HS-5 (cell line): ENCODE measurements around the gene AXL.
"Not testable (repeated sequence)": the region's sequence is repeated elsewhere in the genome, so short reads cannot be mapped to it uniquely, and the experiment has no call there.

ENCODE experiments used
- DNase-seq: peaks from one replicate; pipeline ENCODE4 v3.0.0-alpha.2; 2012; ENCODE audit warnings: low read depth

The AXL gene

DNA sequence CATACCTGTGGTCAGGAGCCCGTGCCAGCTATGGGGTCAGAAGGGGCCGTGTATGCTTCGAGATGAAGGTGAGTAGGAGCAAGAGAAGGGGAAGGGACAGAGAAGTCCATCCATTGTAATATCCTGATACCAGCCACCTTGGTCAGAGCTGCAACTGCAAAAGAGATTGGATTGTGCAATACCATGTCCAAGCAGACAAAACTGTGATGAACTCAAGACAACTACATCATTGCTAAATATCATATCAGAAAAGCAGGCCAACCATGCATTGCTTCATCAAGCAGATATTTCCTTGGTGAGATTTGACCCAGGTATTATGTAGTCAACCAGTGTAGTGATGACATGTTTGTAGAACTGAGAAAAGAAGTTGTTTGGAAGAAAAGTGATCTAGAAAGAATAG is 57.2 kb downstream of the AXL start:
- DNase-seq: no peak

DNA sequence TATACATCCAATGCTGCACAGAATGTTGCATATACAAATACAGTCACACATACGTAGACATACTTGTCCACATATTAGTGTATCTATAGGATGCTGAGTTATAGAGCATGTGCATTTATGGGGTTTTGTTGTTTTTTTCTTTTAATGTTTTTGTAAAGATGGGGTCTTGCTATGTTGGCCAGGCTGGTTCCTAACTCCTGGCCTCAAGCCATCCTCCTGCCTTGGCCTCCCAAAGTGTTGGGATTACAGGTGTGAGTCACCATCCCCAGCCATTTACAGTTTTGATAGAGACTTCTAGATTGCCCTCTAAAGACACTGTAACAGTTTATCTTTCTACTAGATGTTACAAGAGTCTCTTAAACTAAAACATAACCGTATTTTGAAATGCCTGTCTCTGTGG is 59.5 kb downstream of the AXL start:
- no peak for DNase-seq

DNA sequence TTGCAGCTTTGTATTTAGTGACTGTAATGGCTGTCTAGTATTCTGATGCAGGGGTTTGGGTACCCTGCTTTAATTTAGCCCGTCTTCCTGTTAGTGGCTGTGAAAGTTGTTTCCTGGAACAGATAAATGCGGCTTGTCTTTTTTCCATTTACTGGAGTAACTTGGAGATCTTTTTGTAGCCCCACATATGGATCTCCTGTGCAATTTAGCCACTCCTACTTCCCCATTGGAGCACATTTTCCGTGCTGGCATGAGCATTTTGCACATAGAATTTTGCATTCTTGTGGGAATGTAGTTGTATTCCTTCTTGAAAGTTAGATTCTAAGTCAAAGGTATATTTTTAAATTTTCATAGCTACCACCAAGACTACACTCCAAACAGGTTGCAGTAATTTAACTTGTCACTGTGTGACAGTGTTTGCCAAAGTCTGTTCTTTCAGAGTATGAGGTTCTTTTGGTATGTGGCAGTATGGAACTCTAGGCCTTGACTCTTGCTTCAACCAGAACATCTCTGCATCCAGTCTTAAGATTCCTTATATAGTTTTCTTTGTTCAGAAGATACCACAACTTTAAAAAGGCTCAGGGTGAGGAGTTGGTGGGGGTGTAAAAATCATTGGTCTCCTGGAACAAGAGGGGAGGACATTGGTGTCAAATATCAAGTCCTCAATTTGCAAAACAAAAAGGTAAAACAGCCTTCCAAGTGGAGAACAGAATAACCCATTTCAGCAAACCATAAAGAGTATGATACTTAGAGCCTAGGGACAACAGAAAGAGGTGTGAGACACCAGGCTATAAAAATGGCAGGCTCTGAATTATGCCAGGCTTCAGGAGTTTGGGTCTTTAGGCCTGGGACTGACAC is 69.9 kb downstream of the AXL start:
- no peak for DNase-seq

DNA sequence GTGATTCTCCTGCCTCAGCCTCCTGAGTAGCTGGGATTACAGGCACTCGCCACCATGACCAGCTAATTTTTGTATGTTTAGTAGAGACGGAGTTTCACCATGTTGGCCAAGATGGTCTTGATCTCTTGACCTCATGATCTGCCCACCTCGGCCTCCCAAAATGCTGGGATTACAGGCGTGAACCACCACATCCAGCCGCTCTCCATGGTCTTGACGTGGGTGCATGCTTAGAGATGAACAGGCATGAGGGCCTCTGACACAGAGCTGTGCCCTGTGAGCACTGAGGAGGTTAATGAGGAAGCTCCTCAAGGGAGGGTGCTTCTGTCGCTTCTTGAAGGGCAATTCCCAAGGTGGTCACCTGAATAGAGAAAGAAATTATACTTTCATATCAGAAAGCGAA is 70.8 kb downstream of the AXL start:
- DNase-seq: not testable (repeated sequence)

DNA sequence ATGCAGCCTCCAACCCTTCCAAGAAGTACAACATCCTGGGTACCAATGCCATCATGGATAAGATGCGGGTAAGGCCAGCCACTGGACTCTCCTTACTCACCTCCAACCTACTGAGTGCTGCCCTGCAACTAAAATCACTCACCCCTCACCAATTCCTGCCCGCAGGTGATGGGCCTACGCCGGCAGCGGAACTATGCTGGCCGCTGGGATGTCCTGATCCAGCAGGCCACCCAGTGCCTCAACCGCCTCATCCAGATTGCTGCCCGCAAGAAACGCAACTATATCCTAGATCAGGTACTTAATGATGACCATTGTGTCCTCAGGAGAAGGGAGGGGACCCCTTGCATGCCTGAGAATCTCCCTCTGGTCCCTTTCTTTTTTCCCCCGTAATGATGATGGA is 75.4 kb downstream of the AXL start:
- no peak for DNase-seq

DNA sequence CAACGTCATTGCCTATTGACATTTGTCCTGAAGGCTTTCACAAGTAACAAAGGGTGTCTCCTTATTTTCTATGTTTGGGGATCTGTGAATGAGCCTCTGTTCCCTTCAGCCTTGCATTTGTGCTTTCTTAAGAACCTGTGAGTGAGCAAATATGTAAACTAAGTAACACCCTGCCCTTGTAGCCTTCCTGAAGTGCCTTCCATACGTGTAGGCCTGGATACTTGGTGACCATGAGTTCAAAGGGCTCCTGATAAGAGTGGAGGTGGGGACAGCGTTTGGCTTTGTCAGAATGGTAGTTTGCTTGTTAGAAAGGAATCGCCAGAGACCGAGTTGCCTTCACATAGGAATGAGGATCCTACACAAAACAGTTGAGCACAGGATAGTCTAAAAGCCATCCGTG is 76.5 kb downstream of the AXL start:
- no peak for DNase-seq

DNA sequence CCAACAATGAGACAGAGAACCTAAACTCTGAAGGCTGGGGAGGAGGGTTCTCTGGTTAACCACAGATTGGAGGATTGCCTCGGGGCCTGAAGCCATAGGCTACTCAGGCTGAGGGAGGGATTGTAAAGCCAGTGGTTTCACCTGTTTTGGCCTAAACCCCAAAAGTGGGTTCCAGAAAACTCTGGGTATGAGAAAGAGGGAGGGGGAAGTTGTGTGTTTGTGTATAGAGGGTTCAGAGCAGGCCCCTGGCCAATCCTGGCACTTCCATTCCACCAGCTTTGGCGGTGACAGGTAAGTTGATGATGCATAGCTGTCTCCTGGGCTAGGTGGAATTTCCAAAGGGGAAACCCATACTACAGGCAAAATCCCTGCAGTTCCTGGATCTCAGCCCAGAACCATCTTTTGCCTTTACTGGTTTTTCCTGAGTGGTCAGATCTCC is 77.4 kb downstream of the AXL start:
- DNase-seq: no peak

DNA sequence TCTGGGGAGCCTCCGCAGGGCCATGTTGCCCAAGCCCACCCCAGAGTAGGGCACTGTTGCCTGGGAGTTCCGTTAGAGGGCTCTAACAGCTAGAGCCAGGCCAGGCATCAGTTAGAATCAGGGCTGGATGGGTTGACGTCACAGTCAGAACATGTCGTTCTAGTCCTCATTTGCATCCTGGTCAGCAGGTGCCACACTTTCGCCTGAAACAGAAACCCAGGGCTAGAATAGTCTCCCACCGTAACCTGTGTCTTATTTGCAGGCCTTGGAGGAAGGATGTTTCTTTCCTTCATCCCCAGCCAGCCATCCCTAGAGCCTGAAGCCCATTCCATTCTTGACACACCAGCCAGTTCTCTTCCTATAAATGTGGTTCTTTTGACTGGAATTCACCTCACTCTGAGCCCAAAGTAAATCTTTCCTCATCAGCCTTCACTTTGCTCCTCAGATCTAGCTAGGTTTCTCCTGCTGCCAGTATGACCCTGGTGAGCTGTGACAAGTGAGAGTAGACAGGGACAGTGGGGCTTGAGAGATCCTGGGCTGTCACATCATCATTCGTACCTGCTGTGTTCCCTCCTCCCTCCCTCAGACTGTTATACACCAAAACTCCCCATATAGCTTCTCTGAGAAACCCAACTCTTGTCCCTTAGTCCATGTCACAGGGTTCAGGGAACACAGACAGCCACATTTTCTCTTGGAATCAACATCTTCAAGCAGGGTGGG is 78.8 kb downstream of the AXL start:
- no peak for DNase-seq

DNA sequence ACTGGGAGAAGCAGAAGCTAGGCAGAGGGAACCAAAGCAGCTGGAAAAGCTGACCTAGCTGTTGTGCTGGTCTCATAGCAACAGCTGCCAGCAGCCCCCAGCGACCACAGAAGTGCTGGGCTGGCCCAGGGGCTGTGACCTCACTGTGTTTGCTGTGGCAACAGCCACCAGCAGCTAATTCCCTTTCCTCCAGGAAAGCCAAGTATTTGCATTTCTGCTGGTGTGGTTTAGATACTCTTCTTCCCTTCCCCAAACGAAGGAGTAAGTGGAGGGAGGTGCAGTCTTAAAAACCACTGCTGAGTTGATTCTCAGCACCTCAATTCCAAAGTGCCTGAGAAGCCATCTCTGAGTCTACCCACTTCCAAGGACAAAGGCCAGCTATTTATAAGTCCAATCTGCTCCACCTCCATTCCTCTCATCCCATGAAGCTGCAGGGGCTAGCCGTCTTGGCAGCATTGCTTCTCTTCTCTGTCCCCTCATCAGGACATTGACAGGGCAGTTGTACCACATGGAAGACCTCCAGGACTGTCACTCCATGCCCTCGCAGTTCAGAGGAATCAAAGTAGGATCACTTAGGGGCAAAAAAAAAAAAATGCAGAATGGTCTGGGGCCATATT is 79.4 kb downstream of the AXL start:
- no peak for DNase-seq

DNA sequence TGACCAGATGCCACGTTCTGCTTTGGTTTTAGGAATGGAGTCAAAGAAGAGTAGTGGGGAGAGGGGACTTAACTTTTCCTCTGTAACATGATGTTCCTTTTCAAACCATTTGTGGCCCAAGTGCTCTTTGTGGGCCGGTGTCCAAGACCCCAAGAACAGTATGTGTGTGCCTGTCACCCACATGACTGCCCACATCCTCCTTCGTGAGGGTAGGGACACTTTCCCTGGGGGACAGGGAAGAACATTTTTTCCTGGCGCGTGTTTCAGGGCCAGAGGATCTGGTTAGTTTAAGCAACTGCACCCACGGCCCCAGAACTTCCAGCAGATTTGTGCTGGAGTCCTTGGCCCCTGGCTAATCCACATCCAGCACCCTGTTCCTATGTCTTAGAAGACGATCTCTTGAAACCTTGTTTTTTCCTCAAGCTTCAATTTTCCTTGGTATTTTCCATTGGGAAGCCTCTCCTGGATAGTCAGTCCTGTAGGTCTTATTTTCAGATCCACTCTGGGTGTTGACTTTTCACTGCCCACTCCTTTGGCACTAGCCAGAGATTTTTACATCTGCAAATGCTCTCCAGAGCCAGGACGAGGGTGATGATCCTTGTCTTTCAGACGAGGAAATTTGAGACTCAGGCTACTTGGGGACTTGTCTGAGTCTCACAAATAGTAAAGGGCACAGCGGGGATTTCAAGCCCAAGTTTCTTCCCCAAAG is 80.2 kb downstream of the AXL start:
- no peak for DNase-seq

DNA sequence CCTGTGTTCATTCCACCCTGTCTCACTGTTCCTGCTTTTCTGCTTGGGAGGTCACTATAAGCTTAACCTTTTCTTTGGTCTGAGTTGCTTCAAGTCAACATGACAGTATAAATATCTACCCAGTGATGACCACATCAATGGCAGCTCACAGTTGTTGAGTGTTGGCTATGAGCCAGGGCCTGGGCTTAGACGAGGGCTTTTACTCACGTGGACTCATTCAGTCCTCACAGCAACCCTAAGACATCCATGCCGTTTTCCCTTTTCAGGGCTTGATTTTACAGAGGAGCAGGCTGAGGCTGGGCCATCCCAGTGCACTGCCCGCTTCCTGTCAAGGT is 80.7 kb downstream of the AXL start:
- DNase-seq: no peak

DNA sequence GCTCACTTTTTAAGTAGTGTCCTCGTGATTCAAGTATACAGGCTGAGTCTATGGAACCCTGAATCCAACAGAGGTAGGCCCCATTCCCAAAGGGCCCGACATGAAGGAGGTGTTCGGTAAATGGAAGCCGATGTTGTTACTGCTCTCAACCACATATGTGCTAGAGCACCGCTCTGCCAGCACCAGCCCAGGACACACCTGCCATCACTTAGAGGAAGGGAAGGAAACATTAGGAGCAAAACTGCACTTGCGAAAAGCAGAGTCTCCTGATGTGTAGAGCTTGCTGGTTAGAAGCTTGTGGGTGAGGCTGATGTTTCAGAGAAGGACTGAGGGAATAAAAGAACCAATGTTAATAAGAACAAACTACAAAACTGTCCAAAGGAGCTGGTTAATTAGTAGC is 81.5 kb downstream of the AXL start:
- DNase-seq: no peak

DNA sequence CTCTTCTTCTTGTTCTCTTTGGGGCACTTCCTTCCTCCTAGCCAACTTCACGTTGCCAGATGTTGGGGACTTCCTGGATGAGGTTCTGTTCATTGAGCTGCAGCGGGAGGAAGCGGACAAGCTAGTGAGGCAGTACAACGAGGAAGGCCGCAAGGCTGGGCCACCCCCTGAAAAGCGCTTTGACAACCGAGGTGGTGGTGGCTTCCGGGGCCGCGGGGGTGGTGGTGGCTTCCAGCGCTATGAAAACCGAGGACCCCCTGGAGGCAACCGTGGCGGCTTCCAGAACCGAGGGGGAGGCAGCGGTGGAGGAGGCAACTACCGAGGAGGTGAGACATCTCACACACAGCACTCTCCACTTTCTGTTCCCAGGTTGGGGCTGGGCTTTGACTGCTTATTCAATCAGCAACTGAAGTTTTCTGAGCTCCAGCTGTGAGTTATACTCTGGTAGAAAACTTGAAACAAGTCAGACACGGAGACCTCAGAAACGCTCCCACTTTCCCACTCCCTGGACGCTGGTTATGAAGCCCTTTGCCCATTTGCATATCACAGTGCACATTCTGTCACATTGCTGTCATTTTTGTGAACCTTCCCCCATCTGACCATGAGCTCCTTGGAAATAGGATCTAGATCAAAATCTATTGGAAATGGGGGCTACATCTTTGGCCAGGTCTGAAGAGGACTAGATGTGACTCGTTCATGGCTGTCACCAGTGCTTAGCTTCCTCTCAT is 83.8 kb downstream of the AXL start:
- no peak for DNase-seq

DNA sequence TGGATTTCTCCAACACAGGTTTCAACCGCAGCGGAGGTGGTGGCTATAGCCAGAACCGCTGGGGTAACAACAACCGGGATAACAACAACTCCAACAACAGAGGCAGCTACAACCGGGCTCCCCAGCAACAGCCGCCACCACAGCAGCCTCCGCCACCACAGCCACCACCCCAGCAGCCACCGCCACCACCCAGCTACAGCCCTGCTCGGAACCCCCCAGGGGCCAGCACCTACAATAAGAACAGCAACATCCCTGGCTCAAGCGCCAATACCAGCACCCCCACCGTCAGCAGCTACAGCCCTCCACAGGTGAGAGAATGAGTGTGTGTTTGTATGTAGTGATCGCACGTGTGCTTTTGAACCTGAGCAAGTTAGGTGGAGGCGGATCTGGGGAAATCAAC is 84.9 kb downstream of the AXL start:
- no peak for DNase-seq

DNA sequence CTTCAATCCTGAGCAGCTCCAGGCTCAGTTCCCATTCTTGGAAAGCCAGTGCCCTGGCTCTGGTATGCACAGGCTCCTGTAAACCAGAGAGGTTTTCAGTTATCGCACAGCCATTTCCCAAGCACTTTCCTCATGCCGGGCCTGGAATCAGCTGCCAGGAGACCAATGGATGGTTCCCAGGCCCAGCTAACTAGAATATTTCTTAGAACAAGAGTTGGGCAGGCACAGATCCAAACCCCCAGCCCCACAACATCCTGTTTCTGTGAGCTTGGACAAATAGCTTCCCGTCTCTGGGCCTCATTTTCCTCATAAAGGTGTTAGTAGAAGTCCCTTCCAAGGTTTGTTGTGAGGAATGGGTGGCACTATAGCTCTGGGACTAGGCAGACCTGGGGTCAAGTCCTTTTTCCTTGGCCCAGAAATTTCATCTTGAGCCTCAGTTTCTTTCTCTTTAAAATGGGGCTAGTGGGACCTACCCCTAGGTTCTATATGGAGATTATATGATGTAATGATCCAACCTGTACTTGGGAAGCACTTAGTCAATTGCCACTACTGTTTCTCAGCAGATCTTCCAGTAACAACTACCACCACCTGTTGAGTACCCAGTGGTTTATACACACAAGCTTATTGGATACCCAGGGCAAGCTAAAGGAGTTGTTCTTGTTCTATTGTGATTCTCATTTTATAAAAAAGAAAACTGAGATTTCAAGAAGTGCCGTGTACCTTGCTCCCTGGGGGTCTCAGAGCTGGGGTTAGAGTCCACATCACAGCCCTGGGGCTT is 85.9 kb downstream of the AXL start:
- no peak for DNase-seq

DNA sequence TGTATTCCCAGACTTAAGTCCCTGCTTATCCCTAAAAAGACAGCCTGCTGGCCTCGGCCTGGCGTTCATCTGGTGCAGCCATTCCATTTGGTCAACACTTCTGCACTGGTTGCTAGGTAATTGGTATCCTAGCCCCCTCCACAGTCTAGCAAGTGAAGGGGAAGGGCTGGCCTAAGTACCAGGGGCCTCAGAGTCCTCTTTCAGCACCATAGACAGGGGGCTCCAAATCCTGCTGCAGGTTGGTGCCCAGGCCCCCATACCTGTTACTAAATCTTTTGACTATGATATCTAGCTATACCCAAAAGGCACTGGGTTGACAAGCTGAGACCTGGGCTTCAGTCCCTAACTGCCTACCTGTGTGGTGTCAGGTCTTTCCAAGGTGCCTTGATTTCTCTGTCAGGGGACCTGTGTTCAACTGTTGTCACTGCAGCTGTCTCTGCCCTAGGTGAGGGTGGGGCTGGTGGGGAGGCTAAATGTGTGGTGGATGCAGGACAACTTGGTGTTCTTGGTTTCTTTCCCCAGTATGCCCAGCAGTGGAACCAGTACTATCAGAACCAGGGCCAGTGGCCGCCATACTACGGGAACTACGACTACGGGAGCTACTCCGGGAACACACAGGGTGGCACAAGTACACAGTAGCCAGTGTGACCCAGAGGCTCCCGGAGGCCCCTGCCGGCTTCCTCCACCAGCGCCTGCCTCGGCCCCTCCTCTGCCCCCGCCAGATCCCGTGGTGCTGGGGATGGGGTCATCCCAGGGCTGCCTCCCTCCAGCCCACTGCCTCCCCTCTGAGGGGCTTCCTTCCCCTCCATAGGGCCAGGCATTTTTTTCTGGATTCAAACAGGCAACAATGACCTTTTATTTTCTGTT is 87.1 kb downstream of the AXL start:
- DNase-seq: no peak

DNA sequence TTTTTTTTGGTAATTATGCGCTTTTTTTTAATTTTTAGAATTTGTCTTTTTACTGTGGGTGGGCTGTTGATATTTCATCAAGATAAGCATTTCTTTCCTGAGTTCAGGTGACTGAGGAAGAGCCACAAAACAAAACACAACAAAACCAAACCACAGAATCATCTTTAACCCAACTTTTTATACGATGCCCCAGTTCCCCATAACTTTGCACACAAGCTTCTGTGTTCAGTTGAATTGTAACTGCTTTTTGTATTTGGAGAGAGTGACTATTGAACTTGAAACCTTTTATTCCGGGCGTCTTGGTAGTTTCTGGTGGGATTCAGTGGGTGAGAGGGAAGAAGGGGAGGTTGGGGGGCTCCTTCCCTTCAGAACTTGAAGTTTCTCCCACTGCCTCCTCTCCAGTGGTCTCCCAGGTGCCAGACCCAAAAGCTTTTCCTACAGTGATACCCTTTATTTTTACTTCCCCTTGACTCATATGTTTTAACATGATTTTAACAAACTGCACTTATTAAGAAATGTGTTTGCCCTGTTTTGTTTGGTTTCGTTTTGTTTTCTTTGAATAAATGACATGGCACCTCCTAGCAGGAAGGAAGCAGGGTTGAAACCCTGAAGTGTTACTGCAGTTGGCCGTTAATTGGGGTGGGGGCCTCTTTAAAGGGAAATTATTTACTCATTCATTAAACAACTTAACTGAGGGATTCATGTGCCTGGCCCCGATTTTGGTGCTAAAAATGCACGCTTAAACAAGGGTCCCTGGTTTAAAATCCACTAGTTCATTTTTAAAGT is 88.3 kb downstream of the AXL start:
- no peak for DNase-seq

DNA sequence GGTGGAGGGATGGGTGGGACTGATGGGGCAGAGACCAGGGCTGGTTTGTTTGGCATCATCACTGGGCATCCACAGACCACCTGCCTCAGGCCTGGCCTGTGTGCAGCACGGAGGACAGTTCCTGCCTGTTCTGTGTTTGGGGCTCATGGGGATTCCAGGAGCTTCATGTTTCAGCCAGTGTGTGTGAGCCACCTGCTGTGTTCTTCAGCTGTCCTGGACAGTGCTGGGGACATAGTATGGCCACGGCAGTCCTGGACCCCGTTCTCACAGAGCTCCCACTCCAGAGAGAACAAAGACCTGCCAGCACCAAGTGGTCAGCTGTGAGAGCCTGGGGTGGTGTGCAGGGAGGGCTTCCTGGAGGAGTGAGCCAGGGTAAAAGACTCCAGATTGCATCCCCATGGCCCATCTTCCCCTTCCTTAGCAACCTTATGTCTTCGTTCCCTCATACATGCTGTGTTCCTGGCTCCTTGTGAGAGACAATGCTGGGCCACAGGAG is 89.0 kb downstream of the AXL start:
- DNase-seq: no peak
